GM21717 (cell line): Measurements from ENCODE around the gene KMT2C.
"Not testable (repeated sequence)": the region's sequence is repeated elsewhere in the genome, so short reads cannot be mapped to it uniquely, and the experiment has no call there.

Source experiments
- ATAC-seq: cut with Tn5 transposase; IDR thresholded peaks from one replicate; pipeline ENCODE4 v1.9.1; 2021; ENCODE audit warnings: mild to moderate bottlenecking, moderate library complexity; ENCODE audit not compliant: unreplicated experiment

KMT2C gene

GRCh38 chr7:152406030-152406429, 29.8 kb downstream of the KMT2C start:
- ATAC-seq: not testable (repeated sequence)

GRCh38 chr7:152403726-152404125, 32.1 kb downstream of the KMT2C start:
- ATAC-seq: no peak

GRCh38 chr7:152402384-152403250, 33.2 kb downstream of the KMT2C start:
- ATAC-seq: no peak

GRCh38 chr7:152399344-152399743, 36.5 kb downstream of the KMT2C start:
- no peak for ATAC-seq

DNA sequence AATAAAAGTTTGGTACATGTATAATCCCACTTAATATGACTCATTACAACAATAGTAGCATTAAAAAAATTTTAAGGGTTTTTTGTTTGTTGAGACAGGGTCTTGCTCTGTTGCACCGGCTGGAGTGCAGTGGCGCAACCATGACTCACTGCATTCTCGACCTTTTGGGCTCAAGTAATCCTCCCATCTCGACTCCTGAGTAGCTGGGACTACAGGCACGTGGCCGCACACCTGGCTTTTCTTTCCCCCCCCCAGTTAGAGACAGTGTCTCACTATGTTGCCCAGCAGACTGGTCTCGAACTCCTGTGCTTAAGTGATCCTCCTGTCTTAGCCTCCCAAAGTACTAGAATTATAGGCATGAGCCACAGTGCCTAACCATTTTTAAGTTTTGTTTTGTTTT, 40.7 kb downstream of the KMT2C start:
- ATAC-seq: no peak

GRCh38 chr7:152394214-152394613, 41.6 kb downstream of the KMT2C start:
- ATAC-seq: not testable (repeated sequence)

DNA sequence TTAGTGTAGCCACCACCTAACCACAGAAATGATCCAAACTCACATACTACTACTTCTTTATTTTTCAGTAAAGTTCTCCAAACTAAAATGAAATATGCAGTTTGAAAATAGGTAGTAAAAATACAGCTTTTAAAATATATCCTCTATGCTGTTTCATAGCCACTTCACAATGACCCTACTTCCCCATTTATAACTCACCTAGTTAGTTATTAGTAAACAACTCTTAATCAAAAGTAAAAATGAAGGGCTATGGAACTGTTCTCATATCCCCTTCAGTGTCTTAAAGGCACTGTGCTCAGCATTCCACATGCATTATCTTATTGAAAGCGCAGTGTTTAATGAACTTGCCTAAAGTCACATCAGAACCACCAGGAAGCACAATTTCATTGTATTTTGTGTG, 43.5 kb downstream of the KMT2C start:
- ATAC-seq: no peak

GRCh38 chr7:152386136-152386764, 49.6 kb downstream of the KMT2C start:
- ATAC-seq: not testable (repeated sequence)

DNA sequence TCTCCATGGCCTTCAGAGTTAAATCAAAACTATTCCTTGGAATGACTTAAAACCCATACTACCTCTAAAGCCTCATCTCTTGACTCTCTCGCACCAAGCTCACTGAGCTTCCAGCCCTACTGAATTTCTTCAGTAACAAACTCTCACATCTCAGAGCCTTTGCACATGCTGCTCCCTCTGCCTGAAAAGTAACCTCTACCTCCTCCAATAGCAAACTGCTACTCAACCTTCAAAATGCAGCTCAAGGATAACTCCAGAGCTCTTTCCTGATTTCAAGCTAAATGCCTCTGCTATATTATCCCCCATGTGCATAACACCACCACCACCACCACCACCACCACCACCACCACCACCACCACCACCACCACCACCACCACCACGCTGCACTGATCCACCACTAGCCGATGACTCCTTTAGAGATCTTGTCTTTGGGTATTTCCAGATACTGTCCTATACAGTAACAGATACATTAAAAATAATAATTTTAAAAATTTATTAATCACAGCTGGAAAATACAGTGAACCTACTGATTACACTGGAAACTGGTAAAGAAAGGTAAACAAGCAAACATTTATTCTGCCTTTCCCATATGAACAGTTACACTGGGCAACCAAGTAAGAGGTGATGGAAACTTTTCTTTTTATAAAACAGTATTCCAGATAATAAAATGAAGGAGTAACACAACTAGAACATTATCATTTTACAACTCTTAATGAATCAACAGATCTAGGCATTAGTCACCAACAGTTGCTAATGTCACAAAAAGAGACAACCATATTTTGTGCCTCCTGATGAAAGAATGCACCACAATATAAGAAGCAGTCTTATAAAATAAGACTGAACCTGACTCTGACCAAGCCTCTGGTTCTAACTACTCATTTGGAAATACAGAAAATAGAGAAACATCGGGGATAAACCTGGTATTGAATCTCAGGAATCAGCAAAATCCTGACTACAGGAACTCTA, 51.3 kb downstream of the KMT2C start:
- ATAC-seq: not testable (repeated sequence)

DNA sequence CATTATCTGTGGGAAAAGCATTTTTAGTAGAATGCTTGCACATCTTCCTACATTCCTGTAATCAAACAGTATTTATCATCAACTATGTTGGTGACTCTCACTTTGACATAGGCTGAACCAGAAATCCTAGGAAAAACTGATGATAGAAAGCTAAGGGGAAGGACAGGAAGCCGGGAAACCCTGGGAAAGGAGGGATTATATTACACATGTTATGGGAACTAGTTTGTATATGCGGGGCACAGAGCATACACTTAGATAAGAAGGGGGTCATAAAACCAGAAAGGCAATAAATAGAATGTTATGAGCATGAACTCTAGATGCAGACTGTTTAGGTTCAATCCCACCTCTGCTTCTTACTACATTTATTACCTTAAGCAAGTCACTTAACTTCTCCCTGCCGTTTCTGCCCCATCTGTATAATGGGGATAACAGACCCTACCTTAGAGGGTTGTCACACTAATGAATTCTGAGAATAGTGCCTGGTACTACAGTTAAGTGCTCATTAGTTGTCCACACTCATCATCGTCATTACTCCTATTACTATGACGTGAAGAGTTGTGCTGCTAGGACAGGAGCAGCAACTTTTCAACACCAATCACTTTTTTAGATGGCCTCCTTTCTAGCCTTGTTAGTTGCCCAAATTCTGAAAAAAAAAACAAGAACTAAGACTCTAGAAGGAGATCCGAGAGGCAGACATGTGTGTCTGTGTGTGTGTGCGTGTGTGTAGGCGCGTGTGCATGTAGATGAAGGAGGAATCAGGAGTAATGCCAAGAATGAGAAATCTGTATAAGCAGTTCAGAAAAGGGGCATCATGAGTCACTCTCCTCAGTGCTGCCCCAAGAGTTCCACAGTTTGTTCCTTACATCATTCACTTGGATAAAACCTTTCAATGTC, 52.2 kb downstream of the KMT2C start:
- ATAC-seq: no peak

- no peak for ATAC-seq
Observed at GRCh38 chr7:152382244-152382643, 53.6 kb downstream of the KMT2C start.

GRCh38 chr7:152380931-152381578, 54.7 kb downstream of the KMT2C start:
- not testable (repeated sequence) for ATAC-seq

DNA sequence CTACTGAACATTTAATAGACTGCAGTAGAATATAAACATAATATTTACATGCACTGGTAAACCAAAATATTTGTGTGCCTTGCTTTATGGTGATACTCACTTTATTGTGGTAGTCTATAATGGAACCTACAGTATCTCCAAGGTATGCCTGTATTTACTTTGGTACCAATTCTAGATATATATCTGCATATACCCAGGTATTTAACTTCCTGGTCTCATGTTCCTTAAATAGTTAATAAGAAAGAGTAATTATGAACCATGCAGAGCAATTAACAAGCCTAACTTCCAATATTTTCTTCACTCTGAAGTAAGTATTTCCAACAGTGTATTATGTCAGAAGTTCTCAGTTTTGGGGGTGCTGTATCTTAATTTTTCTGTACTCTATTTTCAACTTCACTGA, 57.3 kb downstream of the KMT2C start:
- ATAC-seq: not testable (repeated sequence)

- not testable (repeated sequence) for ATAC-seq
Observed at GRCh38 chr7:152376716-152377484, 58.9 kb downstream of the KMT2C start.

GRCh38 chr7:152370297-152370696, 65.5 kb downstream of the KMT2C start:
- no peak for ATAC-seq

DNA sequence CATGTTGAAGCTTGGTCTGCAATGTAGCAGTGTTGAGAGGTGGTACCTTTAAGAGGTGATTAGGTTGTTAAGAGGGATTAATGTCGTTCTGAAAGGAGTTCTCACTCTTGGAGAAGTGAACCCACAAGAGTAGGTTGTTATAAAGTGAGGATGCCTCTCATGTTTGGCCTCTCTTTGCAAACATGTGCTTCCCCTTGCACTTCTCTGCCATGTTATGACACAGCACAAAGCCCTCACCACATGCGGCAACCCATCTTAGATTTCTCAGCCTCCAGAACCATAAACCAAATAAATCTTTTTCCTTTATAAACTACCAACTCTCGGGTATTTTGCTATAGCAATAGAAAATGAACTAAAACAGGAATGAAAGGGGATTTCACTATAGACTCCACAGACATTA, 66.3 kb downstream of the KMT2C start:
- ATAC-seq: no peak

- no peak for ATAC-seq
Observed at GRCh38 chr7:152367170-152367569, 68.6 kb downstream of the KMT2C start.

GRCh38 chr7:152366662-152367061, 69.1 kb downstream of the KMT2C start:
- no peak for ATAC-seq
